Left kidney (tissue), 8 donors: ENCODE measurements around the gene TCTN1. TPM values are rescaled to one million over a fixed set of nuclear protein-coding genes. Genes with fewer than 3 reads are reported as not detected.
A peak's percentile ranks its signal among the peaks of the same experiment; 100 is the strongest.
"Not testable (repeated sequence)": the region's sequence is repeated elsewhere in the genome, so short reads cannot be mapped to it uniquely, and the experiment has no call there.

Source experiments
- DNase-seq: peaks from one replicate; pipeline ENCODE4 v3.0.0-alpha.2; 2013
- long read RNA-seq, 8 donors: transcript quantifications; one replicate each; lab custom pipeline, GENCODE V29; 2026
- polyA plus RNA-seq: library from polyadenylated mRNA; unstranded; fragments of 120-200 nt; gene quantifications from one replicate; pipeline ENCODE4 v1.2.1, GENCODE V29; 2013; ENCODE audit not compliant: insufficient read length

Gene TCTN1
- 123 TPM for polyA plus RNA-seq
- long read RNA-seq, donor 1, full-length matches to known transcripts = 8 of 8 reads
- long read RNA-seq, donor 1, partial matches to known transcripts = 0 of 8 reads
- long read RNA-seq, donor 1, other reads (novel, unspliced or antisense) = 0 of 8 reads
- long read RNA-seq, donor 2, full-length matches to known transcripts = 12 of 12 reads
- long read RNA-seq, donor 2, partial matches to known transcripts = 0 of 12 reads
- long read RNA-seq, donor 2, other reads (novel, unspliced or antisense) = 0 of 12 reads
- long read RNA-seq, donor 3, full-length matches to known transcripts = 5 of 10 reads
- long read RNA-seq, donor 3, partial matches to known transcripts = 5 of 10 reads
- long read RNA-seq, donor 3, other reads (novel, unspliced or antisense) = 0 of 10 reads
- long read RNA-seq, donor 4, partial matches to known transcripts = 0 of 2 reads
- long read RNA-seq, donor 4, other reads (novel, unspliced or antisense) = 0 of 2 reads
- long read RNA-seq, donor 5, transcript TCTN1-225 (15 exons, 2,309 nt) = minor isoform, 6 of 29 reads
- long read RNA-seq, donor 5, transcript TCTN1-223 (4 exons, 2,149 nt) = major isoform, 7 of 29 reads
- long read RNA-seq, donor 5, partial matches to known transcripts = 0 of 29 reads
- long read RNA-seq, donor 5, other reads (novel, unspliced or antisense) = 5 of 29 reads
- long read RNA-seq, donor 6, full-length matches to known transcripts = 10 of 18 reads
- long read RNA-seq, donor 6, partial matches to known transcripts = 0 of 18 reads
- long read RNA-seq, donor 6, other reads (novel, unspliced or antisense) = 8 of 18 reads
- long read RNA-seq, donor 7, full-length matches to known transcripts = 13 of 19 reads
- long read RNA-seq, donor 7, partial matches to known transcripts = 6 of 19 reads
- long read RNA-seq, donor 7, other reads (novel, unspliced or antisense) = 0 of 19 reads
- long read RNA-seq, donor 8, full-length matches to known transcripts = 7 of 7 reads
- long read RNA-seq, donor 8, partial matches to known transcripts = 0 of 7 reads
- long read RNA-seq, donor 8, other reads (novel, unspliced or antisense) = 0 of 7 reads

- peak; percentile 93 for DNase-seq
Observed at GRCh38 chr12:110613771-110614684, at the start of gene TCTN1. Gene TCTN1, plus strand, starts transcription at chr12:110614129. Its CDS starts 54 bp downstream, at chr12:110614183.

GRCh38 chr12:110564471-110564991 lies 49.4 kb upstream of the TCTN1 start:
- DNase-seq = no peak

DNA sequence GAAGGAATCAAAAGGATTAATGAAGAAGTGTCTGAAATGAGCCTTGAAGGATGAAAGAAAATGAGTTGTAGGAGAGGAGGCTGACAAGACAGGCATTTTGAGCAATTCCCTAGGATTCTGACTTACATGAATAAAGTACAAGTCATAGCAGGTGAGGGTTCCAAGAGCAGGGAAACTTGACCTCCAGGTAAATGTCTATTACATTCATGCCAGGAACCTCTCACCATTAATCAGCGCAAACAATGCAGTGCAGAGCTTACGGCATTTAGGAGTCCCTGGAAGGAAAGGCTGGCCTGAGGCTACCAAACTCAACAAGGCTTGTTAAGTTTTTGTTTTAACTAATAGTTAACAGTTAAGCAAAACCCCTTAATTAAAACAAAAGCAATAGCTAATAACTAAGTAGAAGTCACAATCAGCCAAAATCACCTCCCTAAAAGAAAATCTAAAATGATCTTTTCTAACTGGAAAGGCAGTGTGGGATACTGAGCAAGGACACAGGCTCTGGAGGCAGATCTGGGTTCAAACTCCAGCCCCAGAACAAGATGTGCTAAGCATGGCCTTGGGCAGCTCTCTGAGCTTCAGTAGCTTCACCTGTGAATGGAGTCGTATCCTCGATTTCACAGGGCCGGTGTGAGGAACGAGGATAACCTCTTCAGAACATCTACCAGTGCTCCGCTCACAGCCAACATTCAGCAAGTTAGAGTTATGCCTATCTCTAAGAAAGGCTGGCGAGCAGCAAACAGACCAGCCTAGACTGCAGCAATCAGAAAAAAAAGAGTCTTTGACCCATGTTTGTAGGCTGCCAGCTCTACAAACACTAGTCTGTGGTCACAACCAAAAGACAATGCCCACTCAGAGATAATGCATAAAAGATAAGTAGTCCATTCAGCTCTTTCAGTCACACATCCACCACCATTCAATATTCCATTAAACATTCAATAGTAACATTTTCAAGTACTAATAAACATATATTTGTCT lies 47.7 kb upstream of the TCTN1 start:
- no peak for DNase-seq

DNA sequence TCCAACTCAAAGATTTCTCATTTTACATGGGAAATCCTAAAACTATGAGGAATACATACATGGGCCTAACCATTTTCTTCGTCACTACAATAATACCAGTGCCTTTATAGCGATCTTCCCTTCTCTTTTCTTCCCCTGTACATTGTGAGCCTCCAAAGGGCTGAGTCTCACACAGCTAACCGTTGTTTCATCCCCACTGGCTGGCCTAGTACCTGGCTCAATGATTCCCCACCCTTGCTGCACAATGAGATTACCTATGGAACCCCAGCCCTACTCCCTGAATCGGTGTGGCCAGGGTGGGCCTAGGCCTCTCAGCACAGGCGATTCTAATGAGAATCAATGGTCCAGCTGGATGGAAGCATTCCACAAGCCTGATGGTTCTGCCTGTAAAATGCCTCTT lies 46.9 kb upstream of the TCTN1 start:
- DNase-seq = no peak

DNA sequence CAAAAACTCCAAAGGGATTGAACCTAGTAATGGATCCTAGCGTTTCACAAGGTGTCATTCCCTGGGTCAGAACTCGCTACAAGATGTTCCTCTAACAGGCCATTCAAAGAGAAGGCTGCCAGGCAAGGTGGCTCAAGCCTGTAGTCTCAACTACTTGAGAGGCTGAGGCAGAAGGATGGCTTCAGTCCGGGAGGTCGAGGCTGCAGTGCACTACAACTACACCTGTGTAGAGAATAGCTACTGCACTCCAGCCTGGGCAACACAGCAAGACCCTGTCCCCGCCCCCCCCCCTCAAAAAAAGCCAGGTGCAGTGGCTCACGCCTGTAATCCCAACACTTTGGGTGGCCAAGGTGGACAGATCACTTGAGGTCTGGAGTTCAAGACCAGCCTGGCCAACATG lies 45.2 kb upstream of the TCTN1 start:
- DNase-seq = no peak

DNA sequence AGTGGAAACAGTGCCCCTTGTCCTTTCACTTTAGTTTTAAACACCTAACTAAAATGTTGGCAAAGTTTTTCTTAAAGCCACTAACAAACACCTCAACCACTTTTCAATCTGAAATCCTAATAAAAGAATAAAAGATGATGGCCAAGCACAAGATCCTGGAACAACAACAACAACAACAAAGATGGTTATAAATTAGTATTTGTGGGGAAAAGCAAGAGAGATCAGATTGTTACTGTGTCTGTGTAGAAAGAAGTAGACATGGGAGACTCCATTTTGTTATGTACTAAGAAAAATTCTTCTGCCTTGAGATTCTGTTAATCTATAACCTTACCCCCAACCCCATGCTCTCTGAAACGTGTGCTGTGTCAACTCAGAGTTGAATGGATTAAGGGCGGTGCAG lies 44.1 kb upstream of the TCTN1 start:
- DNase-seq = not testable (repeated sequence)

DNA sequence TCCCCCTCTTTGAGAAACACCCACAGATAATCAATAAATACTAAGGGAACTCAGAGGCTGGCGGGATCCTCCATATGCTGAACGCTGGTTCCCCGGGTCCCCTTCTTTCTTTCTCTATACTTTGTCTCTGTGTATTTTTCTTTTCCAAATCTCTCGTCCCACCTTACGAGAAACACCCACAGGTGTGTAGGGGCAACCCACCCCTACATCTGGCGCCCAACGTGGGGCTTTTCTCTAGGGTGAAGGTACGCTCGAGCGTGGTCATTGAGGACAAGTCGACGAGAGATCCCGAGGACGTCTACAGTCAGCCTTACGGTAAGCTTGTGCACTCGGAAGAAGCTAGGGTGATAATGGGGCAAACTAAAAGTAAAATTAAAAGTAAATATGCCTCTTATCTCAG lies 43.1 kb upstream of the TCTN1 start:
- DNase-seq = not testable (repeated sequence)

DNA sequence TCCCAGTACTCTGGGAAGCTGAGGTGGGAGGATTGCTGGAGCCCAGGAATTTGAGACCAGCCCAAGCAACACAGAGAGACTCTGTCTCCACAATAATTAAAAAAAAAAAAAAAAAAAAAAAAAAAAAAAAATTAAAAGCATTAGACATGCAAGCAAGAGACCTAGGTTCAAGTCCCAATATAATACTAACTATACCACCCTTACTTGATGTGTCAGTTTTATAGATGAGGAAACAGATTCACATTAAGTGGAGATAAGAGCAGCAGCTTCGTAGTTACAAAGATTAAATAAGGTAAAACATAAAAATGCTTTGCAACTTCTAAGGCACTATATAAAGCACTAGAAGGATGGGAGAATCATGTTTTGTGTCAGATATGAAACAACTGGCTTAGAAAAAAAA lies 39.9 kb upstream of the TCTN1 start:
- DNase-seq = no peak

DNA sequence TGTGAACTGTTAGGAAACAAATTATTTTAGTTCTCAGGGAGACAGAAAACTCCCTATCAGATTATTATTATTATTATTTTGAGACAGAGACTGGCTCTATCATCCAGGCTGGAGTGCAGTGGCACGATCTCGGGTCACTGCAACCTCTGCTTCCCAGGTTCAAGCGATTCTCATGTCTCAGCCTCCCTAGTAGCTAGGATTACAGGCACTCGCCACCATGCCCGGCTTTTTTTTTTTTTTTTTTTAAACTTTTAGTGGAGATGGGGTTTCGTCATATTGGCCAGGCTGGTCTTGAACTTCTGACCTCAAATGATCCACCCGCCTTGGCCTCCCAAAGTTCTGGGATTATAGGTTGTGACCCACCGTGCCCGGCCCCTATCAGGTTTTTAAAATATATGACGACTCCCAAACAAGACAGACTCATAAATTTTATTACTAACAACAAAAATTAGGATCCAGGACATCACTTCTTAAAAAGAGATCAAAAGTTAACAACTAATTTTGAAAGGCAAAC lies 39.2 kb upstream of the TCTN1 start:
- DNase-seq = not testable (repeated sequence)

- DNase-seq = no peak
Observed at GRCh38 chr12:110575326-110575725, 38.6 kb upstream of the TCTN1 start.

GRCh38 chr12:110576504-110576903 lies 37.4 kb upstream of the TCTN1 start:
- DNase-seq = no peak

GRCh38 chr12:110577864-110578693 lies 35.9 kb upstream of the TCTN1 start:
- no peak for DNase-seq

- no peak for DNase-seq
Observed at GRCh38 chr12:110578694-110579534, 35.0 kb upstream of the TCTN1 start.

- no peak for DNase-seq
Observed at GRCh38 chr12:110579535-110580253, 34.2 kb upstream of the TCTN1 start.

- DNase-seq = no peak
Observed at GRCh38 chr12:110581931-110582275, 32.0 kb upstream of the TCTN1 start.

DNA sequence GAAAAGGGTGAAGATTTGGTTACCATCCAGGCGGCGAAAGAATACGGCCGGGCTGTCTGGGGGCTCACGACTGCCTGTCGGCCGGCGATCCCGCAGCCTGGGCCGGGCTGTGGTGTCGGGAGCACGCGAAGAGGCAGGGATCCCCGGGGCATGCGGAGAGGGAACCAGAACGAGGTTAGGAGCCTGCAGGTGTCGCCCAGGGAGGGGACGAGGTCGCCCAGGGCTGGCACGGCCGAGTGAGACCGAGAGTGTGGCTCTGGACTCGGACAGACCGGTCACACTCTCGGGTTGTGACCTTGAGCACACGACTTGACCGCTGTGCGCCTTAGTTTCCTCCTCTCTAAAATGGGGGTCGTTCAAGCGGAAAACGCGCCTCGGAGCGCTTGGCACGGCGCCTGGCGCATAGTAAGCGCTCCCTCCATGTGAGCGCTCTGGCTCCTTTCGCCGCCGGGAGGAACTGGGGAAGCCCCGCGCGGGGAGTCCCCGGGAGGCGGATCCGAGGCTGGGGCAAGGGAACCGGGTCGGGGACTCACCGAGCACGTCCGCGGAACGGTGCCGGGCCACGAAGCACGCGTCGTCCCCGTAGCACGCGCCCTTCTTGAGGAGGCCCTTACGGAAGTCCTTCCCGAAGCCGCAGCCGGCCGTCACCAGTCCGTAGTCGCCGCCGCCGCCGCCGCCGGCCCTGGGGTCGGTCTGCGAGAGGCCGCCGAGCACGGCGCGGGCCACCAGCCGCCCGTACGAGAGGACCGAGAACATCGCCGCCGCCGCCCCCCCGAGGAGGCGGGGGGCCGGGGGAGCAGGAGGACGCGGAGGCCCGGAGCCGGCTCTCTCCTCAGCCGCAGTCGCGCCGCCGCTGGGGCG lies 31.4 kb upstream of the TCTN1 start:
- DNase-seq = no peak
